HG02610 (cell line): ENCODE results near the gene C19orf67.
A peak's percentile ranks its signal among the peaks of the same experiment; 100 is the strongest.

Experiments
- ATAC-seq: cut with Tn5 transposase; IDR thresholded peaks from one replicate; pipeline ENCODE4 v1.9.1; 2021; ENCODE audit warnings: mild to moderate bottlenecking, moderate library complexity; ENCODE audit not compliant: unreplicated experiment

Gene C19orf67

GRCh38 chr19:14031719-14032480 lies 53.7 kb downstream of the C19orf67 start, which contains the start of gene IL27RA:
Gene IL27RA, plus strand, starts transcription at chr19:14031762. Its CDS starts 111 bp downstream, at chr19:14031873.
- ATAC-seq: peak; percentile 53
